SU-DHL-6 (cell line): ENCODE data around the gene KRTAP5-11.
"Not testable (repeated sequence)": the region's sequence is repeated elsewhere in the genome, so short reads cannot be mapped to it uniquely, and the experiment has no call there.

ENCODE experiments used
- EZH2phosphoT487 ChIP-seq: fragments of 200-600 bp; sonication (generic), shearing (Covaris generic); conservative IDR thresholded peaks from 2 replicates; pipeline ENCODE4 v1.6.1; 2018; ENCODE audit warnings: mild to moderate bottlenecking, antibody characterized with exemption, low read length, moderate library complexity, mixed read lengths
- TF ChIP-seq, protein P1 (sequence below): fragments of 200-600 bp; sonication (generic); IDR thresholded peaks from one replicate; pipeline ENCODE4 v1.5.1; 2017; ENCODE audit warnings: antibody characterized with exemption, mild to moderate bottlenecking, low read length, moderate library complexity; ENCODE audit not compliant: insufficient read depth, poor library complexity, severe bottlenecking

DNA sequence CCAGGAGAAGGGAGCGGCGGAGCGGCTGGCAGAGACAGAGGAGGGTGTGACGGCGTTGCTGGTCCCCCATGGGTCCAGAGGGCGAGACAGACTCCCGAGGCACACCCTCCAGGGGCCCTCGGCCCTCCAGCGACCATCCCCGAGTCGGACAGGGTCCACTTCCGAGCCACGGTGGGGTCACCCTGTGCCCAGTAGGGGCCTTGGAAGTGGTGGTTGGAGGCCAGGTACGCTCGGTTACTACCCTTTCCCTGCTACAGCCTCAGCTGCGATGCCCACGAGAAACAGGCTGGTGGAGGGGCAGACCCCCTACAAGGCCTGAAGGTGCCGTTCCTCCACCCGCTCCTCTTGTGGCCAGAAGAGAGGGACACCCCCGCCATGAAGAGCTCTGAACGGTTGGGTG lies 25.6 kb upstream of the KRTAP5-11 start:
- TF ChIP-seq, protein P1, sequence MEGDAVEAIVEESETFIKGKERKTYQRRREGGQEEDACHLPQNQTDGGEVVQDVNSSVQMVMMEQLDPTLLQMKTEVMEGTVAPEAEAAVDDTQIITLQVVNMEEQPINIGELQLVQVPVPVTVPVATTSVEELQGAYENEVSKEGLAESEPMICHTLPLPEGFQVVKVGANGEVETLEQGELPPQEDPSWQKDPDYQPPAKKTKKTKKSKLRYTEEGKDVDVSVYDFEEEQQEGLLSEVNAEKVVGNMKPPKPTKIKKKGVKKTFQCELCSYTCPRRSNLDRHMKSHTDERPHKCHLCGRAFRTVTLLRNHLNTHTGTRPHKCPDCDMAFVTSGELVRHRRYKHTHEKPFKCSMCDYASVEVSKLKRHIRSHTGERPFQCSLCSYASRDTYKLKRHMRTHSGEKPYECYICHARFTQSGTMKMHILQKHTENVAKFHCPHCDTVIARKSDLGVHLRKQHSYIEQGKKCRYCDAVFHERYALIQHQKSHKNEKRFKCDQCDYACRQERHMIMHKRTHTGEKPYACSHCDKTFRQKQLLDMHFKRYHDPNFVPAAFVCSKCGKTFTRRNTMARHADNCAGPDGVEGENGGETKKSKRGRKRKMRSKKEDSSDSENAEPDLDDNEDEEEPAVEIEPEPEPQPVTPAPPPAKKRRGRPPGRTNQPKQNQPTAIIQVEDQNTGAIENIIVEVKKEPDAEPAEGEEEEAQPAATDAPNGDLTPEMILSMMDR: not testable (repeated sequence)
- not testable (repeated sequence) for TF ChIP-seq EZH2phosphoT487
